HepG2 (cell line): ENCODE measurements around the gene SPAG7. TPM values are rescaled to one million over a fixed set of nuclear protein-coding genes. Genes with fewer than 3 reads are reported as not detected.

ENCODE experiments used
- ATAC-seq: fragments of 200-7000 bp; cut with Tn5 transposase; 3 replicates; pipeline ENCODE4 v1.9.1; 2020; ENCODE audit warnings: mild to moderate bottlenecking, moderate library complexity
- BruUV-seq: library from RNA; stranded (reverse); fragments of 400-500 nt; replicated peaks from 2 replicates; lab custom pipeline; 2021; lab: Mats Ljungman, UMichigan
- CTCF ChIA-PET: fragments of 300-600 bp; formaldehyde crosslinking; extraction: SDS; loops from one replicate; lab custom pipeline; 2021; ENCODE audit warnings: low total read pairs, inconsistent platforms, low intra/inter-chr PET ratio; lab: Yijun Ruan, JAX
- POLR2A ChIA-PET: fragments of 350-600 bp; sonication (Branson Sonifier 250); formaldehyde crosslinking; loops from one replicate; lab custom pipeline; 2020; ENCODE audit warnings: antibody characterized with exemption, inconsistent platforms; lab: Yijun Ruan, JAX
- DNase-seq: peaks from one replicate; pipeline ENCODE4 v3.0.0-alpha.2; 2015; ENCODE audit warnings: low spot score
- FAIRE-seq: peaks from 3 replicates; lab custom pipeline; 2011; peaks lifted over from hg19 to GRCh38; lab: Jason Lieb, UNC
- H2AFZ ChIP-seq: one replicate; pipeline ENCODE4 v1.6.1; 2011; ENCODE audit warnings: low read length, inconsistent platforms
- H3K27ac ChIP-seq: fragments of 300-600 bp; 3 replicates; pipeline ENCODE4 v1.8.0; 2011; ENCODE audit warnings: mixed run types, mild to moderate bottlenecking, mixed read lengths, low read length, inconsistent platforms; ENCODE audit not compliant: insufficient read depth; ENCODE audit errors: extremely low read length
- H3K27me3 ChIP-seq, 2 experiments: fragments of 200-600 bp in 1 of 2; 2 replicates in 1 of 2; 3 replicates in 1 of 2; pipeline versions ENCODE4 v1.6.0 to v1.8.0; 2011; ENCODE audit warnings: low read length in 2 of 2, mild to moderate bottlenecking in 2 of 2, moderate library complexity in 2 of 2, inconsistent platforms in 1 of 2; ENCODE audit not compliant: insufficient read depth in 2 of 2, control insufficient read depth in 1 of 2
- H3K36me3 ChIP-seq, 2 experiments: fragments of 200-600 bp in 1 of 2; replicated peaks in 1 of 2; 2 replicates in 1 of 2; 3 replicates in 1 of 2; pipeline versions ENCODE4 v1.5.1 to v1.8.0; 2011; ENCODE audit warnings: low read length in 2 of 2, inconsistent platforms in 1 of 2; ENCODE audit not compliant: insufficient read depth in 2 of 2, control insufficient read depth in 1 of 2
- H3K4me1 ChIP-seq: 2 replicates; pipeline ENCODE4 v1.5.1; 2012; ENCODE audit warnings: low read length, inconsistent platforms; ENCODE audit not compliant: insufficient read depth
- H3K4me2 ChIP-seq: 2 replicates; pipeline ENCODE4 v1.6.0; 2011; ENCODE audit warnings: low read depth, low read length, inconsistent platforms
- H3K4me3 ChIP-seq, 3 experiments: fragments of 200-600 bp in 1 of 3; sonication (generic), shearing (Covaris generic) in 1 of 3; replicated peaks in 1 of 3; 2 replicates each; pipeline ENCODE4 v1.5.1; 2011 to 2016; ENCODE audit warnings: low read length in 3 of 3, inconsistent platforms in 2 of 3, low read depth in 2 of 3, mild to moderate bottlenecking in 2 of 3, control low read depth in 1 of 3, mixed read lengths in 1 of 3; ENCODE audit not compliant: insufficient read depth in 1 of 3
- H3K79me2 ChIP-seq: one replicate; pipeline ENCODE4 v1.6.1; 2011; ENCODE audit warnings: low read length, inconsistent platforms; ENCODE audit not compliant: insufficient read depth
- H3K9ac ChIP-seq: 2 replicates; pipeline ENCODE4 v1.6.0; 2011; ENCODE audit warnings: mild to moderate bottlenecking, low read depth, low read length, inconsistent platforms; ENCODE audit not compliant: insufficient read depth
- H3K9me3 ChIP-seq: 2 replicates; pipeline ENCODE4 v1.5.1; 2012; ENCODE audit warnings: mild to moderate bottlenecking, low read length
- H4K20me1 ChIP-seq: 2 replicates; pipeline ENCODE4 v1.6.0; 2011; ENCODE audit warnings: inconsistent platforms, mild to moderate bottlenecking, low read length, moderate library complexity; ENCODE audit not compliant: insufficient read depth
- RAD51 ChIP-seq: fragments of 450-650 bp; IDR thresholded peaks from 2 replicates; pipeline ENCODE4 v1.6.1; 2016; ENCODE audit warnings: borderline replicate concordance
- SALL1 ChIP-seq: sonication (generic); formaldehyde crosslinking; IDR thresholded peaks from 2 replicates; pipeline ENCODE4 v1.8.0; 2022; ENCODE audit warnings: mild to moderate bottlenecking, missing genetic modification reagents
- TAF15 ChIP-seq: fragments of 200-400 bp; formaldehyde crosslinking; IDR thresholded peaks from one replicate; pipeline ENCODE4 v1.6.1; 2018; ENCODE audit warnings: mild to moderate bottlenecking, low read depth, low read length; ENCODE audit not compliant: poor library complexity, severe bottlenecking
- ZNF138 ChIP-seq: sonication (generic); formaldehyde crosslinking; IDR thresholded peaks from 2 replicates; pipeline ENCODE4 v1.5.0; 2020; ENCODE audit warnings: mild to moderate bottlenecking, low read depth, missing genetic modification reagents
- ZNF350 ChIP-seq: sonication (generic); formaldehyde crosslinking; IDR thresholded peaks from 2 replicates; pipeline ENCODE4 v1.4.0; 2020; ENCODE audit warnings: mild to moderate bottlenecking, low read depth, missing genetic modification reagents, borderline replicate concordance
- ZNF564 ChIP-seq: sonication (generic); formaldehyde crosslinking; IDR thresholded peaks from 2 replicates; pipeline ENCODE4 v1.8.1; 2023; ENCODE audit warnings: mild to moderate bottlenecking, missing genetic modification reagents
- ZNF572 ChIP-seq: sonication (generic); formaldehyde crosslinking; IDR thresholded peaks from 2 replicates; pipeline ENCODE4 v1.5.1; 2020; ENCODE audit warnings: mild to moderate bottlenecking, missing genetic modification reagents
- ZNF577 ChIP-seq: sonication (generic); formaldehyde crosslinking; IDR thresholded peaks from 2 replicates; pipeline ENCODE4 v1.4.0; 2020; ENCODE audit warnings: mild to moderate bottlenecking, low read depth, missing genetic modification reagents, borderline replicate concordance
- ZNF761 ChIP-seq: sonication (generic); formaldehyde crosslinking; conservative IDR thresholded peaks from 2 replicates; pipeline ENCODE4 v1.4.0; 2020; ENCODE audit warnings: mild to moderate bottlenecking, missing genetic modification reagents
- WGBS: methylation state at CpG from one replicate; pipeline ENCODE4 v1.1.6; 2017; ENCODE audit warnings: low lambda C conversion rate; 5-methylcytosine and 5-hydroxymethylcytosine counted together
- in situ Hi-C: cut with HindIII; loops from 2 replicates; pipeline ENCODE4 v1.10.0; 2017; ENCODE audit warnings: low pct_unique_long_range_greater_than_20kb; ENCODE audit not compliant: extremely low pct_ligation_motif_present
- intact Hi-C: fragments of 100-400 bp; cut with micrococcal nuclease; formaldehyde crosslinking; loops from one replicate; pipeline ENCODE4 v1.10.0; 2022; ENCODE audit not compliant: unreplicated experiment
- polyA plus RNA-seq, 8 experiments: library from polyadenylated mRNA; depleted of rRNA in 3 of 8; stranded (reverse) in 7 of 8; unstranded in 1 of 8; fragments of >200 nt; fragmentation: Illumina TruSeq in 4 of 8; extraction: Trizol in 4 of 8; gene quantifications; 2 replicates each; pipeline versions ENCODE4 v1.2.1 to v1.2.3, GENCODE V29; 2011 to 2016; ENCODE audit warnings: low read depth in 4 of 8, missing spikeins in 1 of 8, mixed read lengths in 1 of 8; ENCODE audit not compliant: insufficient read depth in 1 of 8
- total RNA-seq, 5 experiments: library from RNA; depleted of rRNA; stranded (reverse); fragments of >200 nt; fragmentation: Illumina TruSeq; extraction: Trizol; gene quantifications; 2 replicates each; pipeline ENCODE4 v1.2.3, GENCODE V29; 2016; ENCODE audit warnings: low read depth in 1 of 5
- TF ChIP-seq, protein P1 (sequence below): sonication (generic); formaldehyde crosslinking; IDR thresholded peaks from 2 replicates; pipeline ENCODE4 v1.5.0; 2020; ENCODE audit warnings: missing genetic modification reagents, mild to moderate bottlenecking, borderline replicate concordance
- TF ChIP-seq, protein P2 (sequence below): sonication (generic); formaldehyde crosslinking; IDR thresholded peaks from 2 replicates; pipeline ENCODE4 v1.4.0; 2020; ENCODE audit warnings: missing genetic modification reagents, borderline replicate concordance
- TF ChIP-seq, protein P3 (sequence below): sonication (generic); formaldehyde crosslinking; IDR thresholded peaks from 2 replicates; pipeline ENCODE4 v1.8.1; 2023; ENCODE audit warnings: missing genetic modification reagents, mild to moderate bottlenecking, borderline replicate concordance
- TF ChIP-seq, protein P4 (sequence below): IDR thresholded peaks from 2 replicates; pipeline ENCODE4 v1.6.1; 2016; ENCODE audit warnings: missing genetic modification reagents, missing compliant biosample characterization

The SPAG7 gene
- total and polyA plus RNA-seq, 2 of the 13 experiments (the other 11 are each of a cell fraction or from before 2014, with no cell fraction given): 51.0 to 59.0 TPM

DNA sequence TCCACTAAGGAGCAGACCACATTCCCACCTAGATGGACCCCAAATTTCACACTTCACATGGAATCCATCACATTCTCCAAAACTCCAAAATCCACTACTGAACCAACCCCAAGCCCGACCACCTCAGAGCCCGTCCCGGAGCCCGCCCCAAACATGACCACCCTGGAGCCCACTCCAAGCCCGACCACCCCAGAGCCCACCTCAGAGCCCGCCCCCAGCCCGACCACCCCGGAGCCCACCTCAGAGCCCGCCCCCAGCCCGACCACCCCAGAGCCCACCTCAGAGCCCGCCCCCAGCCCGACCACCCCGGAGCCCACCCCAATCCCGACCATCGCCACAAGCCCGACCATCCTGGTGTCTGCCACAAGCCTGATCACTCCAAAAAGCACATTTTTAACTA lies 34.0 kb downstream of the SPAG7 start (continued):
- TF ChIP-seq, protein P1, sequence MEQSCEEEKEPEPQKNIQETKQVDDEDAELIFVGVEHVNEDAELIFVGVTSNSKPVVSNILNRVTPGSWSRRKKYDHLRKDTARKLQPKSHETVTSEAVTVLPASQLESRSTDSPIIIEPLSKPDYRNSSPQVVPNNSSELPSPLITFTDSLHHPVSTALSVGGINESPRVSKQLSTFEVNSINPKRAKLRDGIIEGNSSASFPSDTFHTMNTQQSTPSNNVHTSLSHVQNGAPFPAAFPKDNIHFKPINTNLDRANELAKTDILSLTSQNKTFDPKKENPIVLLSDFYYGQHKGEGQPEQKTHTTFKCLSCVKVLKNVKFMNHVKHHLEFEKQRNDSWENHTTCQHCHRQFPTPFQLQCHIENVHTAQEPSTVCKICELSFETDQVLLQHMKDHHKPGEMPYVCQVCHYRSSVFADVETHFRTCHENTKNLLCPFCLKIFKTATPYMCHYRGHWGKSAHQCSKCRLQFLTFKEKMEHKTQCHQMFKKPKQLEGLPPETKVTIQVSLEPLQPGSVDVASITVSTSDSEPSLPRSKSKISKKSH (CRISPR knock-in tag): no peak
- TF ChIP-seq ZNF564 (CRISPR knock-in tag): no peak

DNA sequence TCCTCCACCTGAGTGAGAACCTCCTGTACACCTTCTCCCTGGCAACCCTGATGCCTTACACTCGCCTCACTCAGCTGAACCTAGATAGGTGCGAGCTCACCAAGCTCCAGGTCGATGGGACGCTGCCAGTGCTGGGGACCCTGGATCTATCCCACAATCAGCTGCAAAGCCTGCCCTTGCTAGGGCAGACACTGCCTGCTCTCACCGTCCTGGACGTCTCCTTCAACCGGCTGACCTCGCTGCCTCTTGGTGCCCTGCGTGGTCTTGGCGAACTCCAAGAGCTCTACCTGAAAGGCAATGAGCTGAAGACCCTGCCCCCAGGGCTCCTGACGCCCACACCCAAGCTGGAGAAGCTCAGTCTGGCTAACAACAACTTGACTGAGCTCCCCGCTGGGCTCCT lies 34.9 kb downstream of the SPAG7 start:
- Histone ChIP-seq H3K4me3 (no peak overlapping the region), H3K9me3 (no peaks in the 10 kb centered on the region), H3K36me3 (peaks cover 0 to 11% of the 10 kb centered on the region in 2 experiments; a peak in 2 of 5 replicates), H3K27me3 (no peaks in the 10 kb centered on the region), H2AFZ (no peak overlapping the region), H4K20me1 (no peaks in the 10 kb centered on the region), H3K79me2 (no peaks in the 10 kb centered on the region), H3K4me2 (no peak overlapping the region), H3K9ac (no peak overlapping the region), H3K27ac (no peak overlapping the region), H3K4me1 (peaks cover 10% of the 10 kb centered on the region)
- no peak for FAIRE-seq
- no TSS peak for BruUV-seq
- ChIA-PET CTCF (no interaction called here), POLR2A (no interaction called here)
- TF ChIP-seq, protein P2, sequence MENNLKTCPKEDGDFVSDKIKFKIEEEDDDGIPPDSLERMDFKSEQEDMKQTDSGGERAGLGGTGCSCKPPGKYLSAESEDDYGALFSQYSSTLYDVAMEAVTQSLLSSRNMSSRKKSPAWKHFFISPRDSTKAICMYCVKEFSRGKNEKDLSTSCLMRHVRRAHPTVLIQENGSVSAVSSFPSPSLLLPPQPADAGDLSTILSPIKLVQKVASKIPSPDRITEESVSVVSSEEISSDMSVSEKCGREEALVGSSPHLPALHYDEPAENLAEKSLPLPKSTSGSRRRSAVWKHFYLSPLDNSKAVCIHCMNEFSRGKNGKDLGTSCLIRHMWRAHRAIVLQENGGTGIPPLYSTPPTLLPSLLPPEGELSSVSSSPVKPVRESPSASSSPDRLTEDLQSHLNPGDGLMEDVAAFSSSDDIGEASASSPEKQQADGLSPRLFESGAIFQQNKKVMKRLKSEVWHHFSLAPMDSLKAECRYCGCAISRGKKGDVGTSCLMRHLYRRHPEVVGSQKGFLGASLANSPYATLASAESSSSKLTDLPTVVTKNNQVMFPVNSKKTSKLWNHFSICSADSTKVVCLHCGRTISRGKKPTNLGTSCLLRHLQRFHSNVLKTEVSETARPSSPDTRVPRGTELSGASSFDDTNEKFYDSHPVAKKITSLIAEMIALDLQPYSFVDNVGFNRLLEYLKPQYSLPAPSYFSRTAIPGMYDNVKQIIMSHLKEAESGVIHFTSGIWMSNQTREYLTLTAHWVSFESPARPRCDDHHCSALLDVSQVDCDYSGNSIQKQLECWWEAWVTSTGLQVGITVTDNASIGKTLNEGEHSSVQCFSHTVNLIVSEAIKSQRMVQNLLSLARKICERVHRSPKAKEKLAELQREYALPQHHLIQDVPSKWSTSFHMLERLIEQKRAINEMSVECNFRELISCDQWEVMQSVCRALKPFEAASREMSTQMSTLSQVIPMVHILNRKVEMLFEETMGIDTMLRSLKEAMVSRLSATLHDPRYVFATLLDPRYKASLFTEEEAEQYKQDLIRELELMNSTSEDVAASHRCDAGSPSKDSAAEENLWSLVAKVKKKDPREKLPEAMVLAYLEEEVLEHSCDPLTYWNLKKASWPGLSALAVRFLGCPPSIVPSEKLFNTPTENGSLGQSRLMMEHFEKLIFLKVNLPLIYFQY (CRISPR knock-in tag): no peak
- TF ChIP-seq ZNF564 (CRISPR knock-in tag) (no peak), ZNF577 (CRISPR knock-in tag) (no peak), RAD51 (no peak), ZNF138 (CRISPR knock-in tag) (no peak), ZNF572 (CRISPR knock-in tag) (no peak), TAF15 (no peak), SALL1 (no peak), ZNF350 (CRISPR knock-in tag) (no peak), ZNF761 (CRISPR knock-in tag) (no peak)
- TF ChIP-seq, protein P3, sequence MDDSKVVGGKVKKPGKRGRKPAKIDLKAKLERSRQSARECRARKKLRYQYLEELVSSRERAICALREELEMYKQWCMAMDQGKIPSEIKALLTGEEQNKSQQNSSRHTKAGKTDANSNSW (CRISPR knock-in tag): no peak
- TF ChIP-seq, protein P4, sequence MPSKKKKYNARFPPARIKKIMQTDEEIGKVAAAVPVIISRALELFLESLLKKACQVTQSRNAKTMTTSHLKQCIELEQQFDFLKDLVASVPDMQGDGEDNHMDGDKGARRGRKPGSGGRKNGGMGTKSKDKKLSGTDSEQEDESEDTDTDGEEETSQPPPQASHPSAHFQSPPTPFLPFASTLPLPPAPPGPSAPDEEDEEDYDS (CRISPR knock-in tag): no peak
- intact Hi-C loops (no loop called here), in situ Hi-C loops (no loop called here)
- no peak for DNase-seq
- WGBS: 96% methylated on average over 12 of the region's 12 CpGs
- ATAC-seq: no peak
